GM18858 (cell line): ENCODE measurements around the gene CORO1C.
"Not testable (repeated sequence)": the region's sequence is repeated elsewhere in the genome, so short reads cannot be mapped to it uniquely, and the experiment has no call there.

Source experiments
- ATAC-seq: cut with Tn5 transposase; IDR thresholded peaks from one replicate; pipeline ENCODE4 v1.9.1; 2021; ENCODE audit not compliant: unreplicated experiment

The CORO1C gene

DNA sequence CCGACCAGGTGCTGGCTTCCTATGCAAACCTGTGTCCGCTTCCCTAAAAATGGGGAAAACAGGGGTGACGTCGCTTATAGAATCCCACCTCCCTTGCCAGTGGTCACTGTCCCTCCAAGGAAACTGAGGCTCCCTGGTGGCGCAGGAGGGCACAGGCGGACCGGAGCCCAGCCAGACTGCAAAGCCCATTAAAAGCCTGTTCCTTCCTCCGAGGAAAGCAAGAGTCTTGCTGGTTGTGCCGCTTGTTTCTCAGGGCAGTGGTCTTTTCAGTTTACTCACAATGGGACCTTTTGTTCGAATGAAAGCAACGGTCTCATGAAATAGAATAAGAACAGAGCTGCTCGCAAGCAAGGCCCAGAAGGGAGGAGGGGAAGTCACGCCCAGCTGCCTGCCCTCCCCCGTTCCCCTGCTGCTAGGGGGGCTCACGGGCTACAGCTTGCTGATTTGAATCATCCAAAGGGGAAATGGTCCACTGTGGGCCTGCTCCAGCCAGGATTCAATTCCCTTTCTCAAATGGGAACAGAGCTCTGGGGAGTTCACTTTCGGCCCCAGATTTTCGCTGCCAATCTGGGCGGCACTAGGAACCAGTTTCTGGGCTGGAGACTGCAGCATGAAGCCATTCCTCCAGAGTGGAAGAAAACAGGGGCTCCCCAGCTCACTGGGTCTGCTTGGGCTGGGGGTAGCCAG lies 93.0 kb downstream of the CORO1C start:
- no peak for ATAC-seq

DNA sequence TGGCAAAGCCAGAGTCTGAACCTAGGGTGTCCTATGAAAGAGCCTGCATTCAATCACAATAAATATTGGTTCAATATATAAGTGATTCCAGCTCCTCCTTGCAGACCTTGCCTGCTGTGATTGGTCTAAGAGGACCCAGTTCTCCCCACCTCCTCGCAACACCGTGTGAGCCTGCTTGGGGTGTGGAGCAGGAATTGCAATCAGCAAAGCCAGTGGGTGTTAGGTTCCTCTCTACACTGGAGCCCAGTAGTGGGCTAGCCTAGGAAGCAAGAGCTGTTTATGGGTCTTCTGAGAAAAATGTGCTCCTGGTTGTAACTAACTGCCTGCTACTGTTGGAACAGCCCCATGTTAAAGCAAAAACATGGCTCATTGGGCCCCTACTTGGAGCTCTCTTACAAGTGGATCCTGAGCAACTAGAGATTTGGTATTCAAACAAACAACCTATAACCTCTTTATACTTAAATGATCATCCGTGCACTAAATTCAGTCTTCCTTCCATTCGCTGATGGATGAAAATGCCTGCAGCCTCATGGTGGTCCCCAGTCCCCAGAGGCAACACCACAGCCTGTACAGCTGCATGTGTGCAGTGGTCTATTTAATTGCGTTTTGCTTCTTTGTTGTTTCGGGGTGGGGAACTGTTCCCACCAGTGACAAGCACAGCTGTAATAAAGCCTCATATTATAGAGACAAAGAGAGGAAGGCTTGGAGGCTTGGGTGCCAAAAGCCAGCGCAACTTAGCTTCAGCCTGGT lies 93.9 kb downstream of the CORO1C start:
- ATAC-seq = no peak

DNA sequence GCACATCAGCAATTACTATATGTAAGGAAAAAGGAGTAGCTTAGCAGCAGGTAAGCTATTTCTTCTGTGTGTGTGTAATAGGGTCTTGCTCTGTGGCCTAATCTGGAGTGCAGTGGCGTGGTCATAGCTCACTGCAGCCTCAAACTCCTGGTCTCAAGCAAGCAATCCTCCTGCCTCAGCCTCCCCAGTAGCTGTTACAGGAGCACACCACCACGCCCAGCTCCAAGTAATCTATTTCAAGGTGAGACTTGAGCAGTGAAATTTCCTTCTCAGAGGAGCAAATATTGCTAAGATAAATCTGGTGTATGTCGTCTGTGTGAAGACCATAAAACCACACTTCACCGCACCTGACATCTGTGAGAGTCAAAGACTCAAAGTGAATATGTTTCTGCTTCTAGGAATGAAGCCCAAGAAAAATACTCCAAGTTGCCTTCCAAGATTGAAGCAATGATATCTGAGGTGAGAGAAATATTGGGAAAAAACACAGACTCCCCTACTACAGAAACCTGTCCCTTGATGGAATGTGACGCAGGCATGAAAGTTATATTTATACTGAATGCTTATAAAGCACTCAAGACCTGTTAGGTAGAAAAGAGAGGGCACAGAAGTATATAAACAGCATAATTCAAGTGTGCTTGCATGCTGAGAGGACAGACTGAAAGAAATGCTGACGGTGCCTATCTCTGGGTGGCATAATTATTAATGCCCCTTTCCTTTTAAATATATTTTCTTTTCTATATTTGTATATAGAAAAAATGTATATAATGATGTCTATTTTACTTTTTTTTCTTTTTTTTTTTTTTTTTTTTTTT lies 95.1 kb downstream of the CORO1C start:
- ATAC-seq = no peak

DNA sequence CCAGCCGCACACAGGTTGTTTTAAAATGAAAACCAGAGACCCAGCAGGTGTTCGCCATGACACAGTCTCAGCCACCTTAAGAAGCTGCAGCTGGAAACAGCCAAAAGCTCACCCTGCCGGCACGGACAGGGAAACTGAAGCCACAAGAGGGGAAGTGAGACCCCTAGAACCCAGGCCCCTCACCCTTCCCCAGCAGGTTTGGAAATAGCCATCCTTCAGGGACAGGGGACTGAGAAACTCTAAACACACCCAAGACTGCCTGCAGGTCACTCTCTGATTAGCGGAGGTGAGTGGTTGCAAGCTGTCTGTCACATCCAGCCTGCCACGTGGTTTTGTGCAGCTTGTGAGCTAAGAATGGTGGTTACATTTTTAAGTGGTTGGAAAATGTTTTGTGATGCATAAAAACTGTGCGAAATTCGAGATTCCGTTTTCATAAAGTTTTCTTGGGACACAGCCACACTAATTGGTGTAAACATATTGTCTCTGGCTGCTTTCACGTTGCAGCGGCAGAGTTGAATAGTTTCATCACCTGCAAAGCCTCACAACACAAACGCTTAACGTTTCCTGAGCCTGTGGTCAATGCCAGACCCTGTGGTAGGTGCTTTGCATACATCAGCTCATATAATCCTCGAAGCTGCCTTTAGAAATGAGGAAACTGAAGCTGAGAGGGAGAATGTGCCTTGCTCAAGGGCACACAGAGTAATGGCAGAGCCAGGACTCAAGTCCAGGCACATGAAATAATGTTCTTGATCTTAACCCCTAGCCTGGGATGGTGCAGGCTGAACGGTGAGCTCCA lies 95.9 kb downstream of the CORO1C start:
- peak; percentile 48 for ATAC-seq

DNA sequence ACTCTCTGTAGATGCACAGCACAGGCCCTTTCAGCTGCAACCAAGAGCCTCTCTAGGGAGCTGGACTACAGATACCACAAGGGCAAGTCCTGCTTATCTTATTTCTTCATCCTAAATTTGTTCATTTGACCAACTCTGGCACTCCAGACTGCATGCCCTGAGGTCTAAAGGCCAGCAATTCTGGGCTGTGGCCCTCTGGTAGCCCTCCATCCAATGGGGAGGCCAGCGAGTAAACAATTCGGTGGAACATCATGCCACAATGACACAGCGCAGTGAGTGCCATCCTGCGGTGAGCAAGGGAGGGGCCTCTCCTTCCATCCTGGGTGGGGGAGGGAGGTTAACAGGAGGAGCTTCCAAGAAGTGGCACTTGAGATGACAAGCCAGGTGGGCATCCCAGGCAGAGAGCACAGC lies 97.0 kb downstream of the CORO1C start:
- no peak for ATAC-seq

DNA sequence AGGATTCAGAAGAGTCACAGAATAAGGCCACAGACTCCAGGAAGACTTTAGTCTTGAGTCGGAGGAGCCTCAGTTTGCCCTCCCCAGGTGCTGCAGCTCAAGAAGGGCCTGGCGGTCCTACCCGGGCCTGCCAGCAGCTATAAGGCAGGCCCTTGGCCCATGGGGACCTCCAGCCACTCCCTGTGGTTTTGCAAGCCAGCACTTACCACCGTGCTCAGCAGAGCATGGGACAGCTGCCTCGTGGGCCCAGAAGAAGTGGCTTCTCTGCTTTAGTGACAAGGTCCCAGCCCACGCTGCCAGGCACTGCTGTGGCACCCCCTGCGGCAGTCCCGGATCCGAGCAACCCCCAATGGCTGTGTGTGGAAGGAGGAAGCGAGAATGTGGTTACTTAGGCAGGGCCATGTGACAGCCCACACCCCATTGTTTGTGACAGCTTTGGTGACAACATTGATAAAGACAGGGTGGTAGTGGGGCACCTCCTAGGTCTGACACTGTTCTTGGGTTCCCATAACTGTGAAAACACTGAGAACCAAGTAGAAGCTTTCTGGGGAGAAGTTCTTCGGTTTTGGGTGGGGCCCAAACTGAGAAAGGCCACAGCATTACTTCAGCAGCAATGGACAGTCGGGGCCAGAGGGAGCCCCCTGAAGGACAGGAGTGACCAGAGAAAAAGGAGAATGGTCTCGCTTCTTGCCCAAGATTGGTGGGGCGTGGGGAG lies 97.6 kb downstream of the CORO1C start, which contains the start of gene SELPLG:
SELPLG (minus strand) TSS at position 361 of the 715 bp plus-strand sequence. CDS start 9,587 bp downstream, outside the sequence.
- ATAC-seq = peak; percentile 46

DNA sequence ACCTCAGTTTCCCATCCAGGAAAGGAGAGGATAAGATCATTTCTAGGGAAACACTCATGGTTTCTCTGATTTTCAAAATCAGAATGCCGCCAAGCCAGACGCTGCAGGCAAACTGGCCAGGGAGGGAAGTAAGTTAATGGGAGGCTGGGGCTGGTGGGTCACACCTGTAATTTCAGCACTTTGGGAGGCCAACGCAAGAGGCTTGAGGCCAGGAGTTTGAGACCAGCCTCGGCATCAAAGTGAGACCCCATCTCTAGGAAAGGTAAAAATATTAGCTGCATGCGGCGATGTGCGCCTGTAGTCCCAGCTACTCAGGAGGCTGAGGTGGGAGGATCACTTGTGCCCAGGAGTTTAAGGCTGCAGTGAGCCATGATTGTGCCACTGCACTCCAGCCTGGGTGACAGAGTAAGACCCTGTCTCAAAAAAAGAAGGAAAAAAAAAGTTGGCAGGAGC lies 98.2 kb downstream of the CORO1C start:
- ATAC-seq = no peak

DNA sequence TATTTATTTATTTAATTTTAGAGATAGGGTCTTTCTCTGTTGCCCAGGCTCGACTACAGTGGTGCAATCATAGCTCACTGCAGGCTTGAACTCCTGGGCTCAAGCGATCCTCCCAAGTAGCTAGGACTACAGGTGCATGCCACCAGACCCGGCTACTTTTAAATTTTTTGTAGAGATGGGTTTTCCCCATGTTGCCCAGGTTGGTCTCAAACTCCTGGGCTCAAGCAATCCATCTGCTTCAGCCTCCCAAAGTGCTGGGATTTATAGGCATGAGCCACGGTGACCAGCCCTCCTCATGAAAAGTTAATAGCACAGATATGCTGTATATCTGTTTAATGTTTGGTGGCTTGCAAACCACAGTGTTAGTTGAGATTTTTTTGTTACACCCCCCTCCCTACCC lies 100.1 kb downstream of the CORO1C start:
- not testable (repeated sequence) for ATAC-seq

DNA sequence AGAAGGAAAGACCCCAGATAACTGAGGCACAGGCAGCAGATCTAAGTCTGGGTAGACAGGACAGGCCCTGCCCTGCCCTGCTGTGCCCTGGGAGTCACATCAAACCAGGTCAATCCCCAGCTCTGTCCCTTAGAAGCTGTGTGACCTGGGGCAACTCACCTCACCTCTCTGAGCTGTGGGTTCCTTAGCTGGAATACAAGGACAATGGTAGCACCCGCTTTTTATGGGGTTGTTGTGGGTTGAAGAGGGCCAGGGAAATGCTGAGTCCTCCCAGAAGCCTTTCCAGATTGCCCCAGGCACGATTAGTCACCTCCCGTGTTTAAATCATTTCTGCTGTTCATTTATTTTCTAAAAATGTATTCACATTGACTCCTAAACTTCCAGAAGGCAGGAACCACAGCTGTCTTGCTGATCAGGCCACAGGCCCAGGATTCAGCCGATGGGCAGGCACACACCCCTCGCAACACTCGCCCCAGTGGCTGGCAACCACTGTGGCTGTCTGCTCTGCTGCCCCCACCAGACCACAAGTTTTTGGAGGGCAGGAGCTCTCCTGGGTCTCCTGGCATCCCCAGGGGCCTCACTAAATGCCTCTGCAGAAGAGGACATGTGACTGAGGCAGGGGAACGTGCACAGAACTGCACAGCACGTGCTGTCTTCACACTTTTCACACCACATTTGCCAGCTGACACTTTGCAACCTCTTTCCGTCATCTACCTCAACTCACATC lies 100.7 kb downstream of the CORO1C start:
- ATAC-seq = no peak

DNA sequence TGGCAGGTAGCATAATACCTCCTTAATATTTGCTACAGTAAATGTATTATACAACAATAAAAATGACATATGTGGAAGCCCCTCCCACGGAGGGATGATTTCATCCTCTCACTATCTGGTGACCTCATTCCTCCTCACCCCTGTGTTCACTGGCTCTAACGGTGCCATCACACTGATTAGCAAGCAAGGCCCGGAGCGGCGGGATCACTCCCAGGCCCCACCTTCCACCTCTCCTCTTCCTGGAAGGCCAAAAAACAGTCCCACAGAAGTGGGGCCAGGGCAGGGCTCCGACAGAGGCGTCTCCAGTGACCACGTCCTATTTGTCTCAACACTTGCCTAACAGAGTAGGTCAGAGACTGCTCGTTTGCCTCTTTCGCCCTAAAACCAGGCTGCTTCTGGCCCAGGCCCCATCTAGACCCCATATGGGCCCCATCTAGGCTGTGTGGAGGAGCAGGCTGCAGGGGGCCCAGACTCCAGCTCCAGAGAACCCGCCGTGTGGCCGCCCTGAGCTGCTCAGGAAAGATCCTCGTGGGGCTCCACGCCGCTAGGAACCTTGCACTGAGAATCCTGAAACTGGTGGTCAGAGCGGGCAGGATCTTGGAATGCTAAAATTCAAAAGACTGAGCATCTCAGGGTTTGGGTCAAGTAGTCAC lies 101.4 kb downstream of the CORO1C start:
- ATAC-seq = no peak

DNA sequence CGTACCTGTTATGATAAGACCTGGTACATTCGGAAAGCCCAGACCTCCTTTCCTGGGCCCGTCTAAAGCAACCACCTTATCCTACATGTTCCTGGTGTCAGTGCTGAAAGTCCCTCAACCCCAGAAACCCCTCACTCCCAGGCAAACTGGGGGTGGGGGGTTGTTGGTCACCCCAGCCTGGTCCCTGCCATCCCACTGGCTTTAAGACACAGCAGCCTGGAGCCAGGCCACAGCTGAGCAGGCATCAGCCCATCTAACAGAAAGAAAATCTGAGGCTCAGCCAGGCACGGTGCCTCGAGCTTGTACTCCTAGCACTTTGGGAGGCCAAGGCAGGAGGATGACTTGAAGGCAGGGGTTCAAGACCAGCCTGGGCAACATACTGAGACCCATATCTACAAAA lies 102.2 kb downstream of the CORO1C start:
- no peak for ATAC-seq

DNA sequence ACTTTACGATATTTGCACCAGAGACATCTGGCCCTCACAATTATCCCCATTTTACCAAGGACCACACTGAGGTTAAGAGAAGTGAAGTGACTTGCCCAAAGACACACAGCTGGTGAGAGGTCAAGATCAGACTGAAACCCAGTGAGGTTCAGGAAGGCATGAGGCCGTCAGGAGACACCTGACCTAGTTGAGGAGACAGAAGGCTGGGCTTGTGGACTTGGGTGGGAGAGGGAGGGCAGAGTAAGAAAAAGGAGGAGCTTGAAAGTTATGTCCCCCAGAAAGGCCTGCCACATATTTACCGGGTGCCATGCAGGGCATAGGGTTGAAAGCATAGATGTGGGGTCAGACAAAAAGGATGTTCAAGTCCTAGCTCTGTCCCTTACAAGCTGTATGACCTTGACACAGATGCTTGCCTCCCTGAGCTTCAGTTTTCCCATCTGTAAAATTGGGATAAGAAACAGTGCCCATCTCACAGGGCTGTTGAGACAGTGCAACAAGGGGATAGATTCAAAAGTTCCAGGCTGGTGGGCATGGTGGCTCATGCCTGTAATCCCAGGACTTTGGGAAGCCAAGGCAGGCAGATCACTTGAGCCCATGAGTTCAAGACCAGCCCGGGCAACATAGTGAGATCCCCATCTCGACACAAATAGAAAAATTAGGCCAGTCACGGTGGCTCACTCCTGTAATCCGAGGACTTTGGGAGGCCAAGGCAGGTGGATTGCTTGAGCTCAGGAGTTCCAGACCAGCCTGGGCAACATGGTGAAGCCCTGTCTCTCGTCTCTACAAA lies 104.0 kb downstream of the CORO1C start:
- ATAC-seq = no peak

DNA sequence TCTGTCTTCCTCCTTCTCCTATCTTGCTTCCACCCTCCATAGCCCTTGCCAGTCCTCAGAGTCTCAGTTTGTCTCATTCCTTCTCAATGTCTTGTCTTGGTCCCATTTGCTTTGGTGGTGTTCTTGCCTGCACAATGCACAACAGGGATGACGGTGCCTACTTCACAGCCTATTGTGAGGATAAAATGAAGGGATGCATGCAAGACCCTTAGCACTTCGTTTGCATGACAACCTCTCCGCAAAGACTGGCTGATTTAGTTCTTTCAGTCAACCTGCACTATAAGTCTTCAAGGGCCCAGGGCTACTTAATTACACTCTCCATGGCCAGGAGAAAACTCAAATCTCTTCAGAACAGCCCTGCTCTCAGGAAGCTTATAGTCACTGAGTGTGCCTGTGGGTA lies 106.1 kb downstream of the CORO1C start:
- no peak for ATAC-seq

DNA sequence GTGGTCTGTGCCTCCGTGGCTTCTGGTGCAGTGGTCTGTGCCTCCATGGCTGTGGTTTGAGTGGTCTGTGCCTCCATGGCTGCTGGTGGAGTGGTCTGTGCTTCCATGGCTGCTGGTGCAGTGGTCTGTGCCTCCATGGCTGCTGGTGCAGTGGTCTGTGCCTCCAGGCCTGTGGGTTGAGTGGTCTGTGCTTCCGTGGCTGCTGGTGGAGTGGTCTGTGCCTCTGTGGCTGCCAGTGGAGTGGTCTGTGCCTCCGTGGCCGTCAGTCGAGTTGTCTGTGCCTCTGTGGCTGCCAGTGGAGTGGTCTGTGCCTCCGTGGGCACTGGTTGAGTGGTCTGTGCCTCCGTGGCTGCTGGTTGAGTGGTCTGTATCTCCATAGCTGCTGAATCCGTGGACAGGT lies 107.7 kb downstream of the CORO1C start:
- no peak for ATAC-seq

DNA sequence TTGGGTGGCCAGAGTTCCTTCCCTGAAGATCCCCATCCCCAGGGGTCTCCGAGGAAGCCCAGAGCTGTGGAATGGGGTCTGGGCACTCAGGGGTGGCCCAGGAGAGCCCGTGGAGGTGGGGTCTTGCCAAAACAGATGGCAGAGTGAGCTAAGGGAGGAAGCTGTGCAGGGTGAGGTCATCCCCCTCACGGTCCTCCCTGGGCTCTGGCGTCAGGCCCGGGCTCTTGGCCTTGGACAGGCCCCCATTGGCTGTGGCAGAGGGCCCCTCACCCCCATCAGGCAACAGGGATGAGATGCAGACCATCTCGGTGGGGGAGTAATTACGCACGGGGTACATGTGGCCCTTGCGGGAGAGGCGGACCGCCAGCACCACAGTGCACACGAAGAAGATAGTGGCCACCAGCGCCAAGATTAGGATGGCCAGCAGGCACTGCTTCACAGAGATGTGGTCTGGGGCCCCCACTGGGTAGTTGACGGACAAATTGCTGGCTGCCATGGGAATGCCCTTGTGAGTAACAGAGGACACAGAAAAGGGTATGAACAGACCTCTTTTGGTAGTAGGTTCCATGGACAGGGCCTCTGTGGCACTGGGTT lies 108.3 kb downstream of the CORO1C start:
- ATAC-seq = no peak

DNA sequence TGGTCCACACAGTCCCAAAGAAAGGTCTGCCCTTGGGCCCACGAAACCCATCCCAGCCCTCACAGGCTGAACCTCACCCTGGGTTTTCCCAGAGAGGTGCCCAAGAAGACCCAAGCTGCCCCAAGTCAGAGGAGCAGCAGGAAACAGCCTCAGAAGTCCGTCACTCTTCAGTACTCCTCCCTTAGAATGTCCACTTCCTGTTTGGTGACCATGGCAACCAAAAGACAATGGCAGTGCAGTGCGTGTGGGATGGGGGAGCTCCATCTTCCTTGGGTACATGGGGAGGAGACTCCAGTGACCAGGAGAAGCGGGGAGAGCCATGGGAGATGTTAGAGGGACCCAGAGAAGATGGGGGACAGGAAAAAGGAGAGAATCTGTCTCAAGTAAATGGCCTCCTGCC lies 108.9 kb downstream of the CORO1C start:
- no peak for ATAC-seq

DNA sequence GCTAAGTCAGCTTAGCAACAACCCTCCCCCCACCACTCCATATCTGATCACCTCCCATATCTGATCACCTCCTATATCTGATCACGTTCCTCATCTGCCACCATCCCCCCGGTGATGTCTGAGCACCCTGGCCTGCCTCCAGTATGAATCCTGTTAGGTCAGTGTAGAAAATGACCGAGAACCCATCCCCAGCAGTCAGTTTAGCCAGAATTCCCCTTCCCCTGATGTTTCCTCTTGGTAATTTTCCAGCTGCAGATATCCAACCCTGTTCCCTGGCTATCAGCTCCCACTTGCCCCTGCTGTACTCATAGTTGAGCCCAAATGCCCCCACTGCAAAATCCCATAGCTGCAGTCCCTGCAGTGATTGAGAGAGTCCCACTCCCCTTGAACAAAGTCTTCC lies 110.2 kb downstream of the CORO1C start:
- no peak for ATAC-seq
